K562 (cell line): ENCODE measurements around the gene CARF. TPM values are rescaled to one million over a fixed set of nuclear protein-coding genes. Genes with fewer than 3 reads are reported as not detected.

Experiments used
- ATF1 ChIP-seq, 2 experiments: fragments of 450-650 bp in 1 of 2; IDR thresholded peaks; 2 replicates each; pipeline ENCODE4 v1.6.1; 2016; ENCODE audit warnings: missing compliant biosample characterization in 1 of 2, missing genetic modification characterization in 1 of 2
- NCOA2 ChIP-seq, 2 experiments: fragments of 450-650 bp; IDR thresholded peaks; 2 replicates each; pipeline ENCODE4 v1.6.1; 2018; ENCODE audit warnings: mild to moderate bottlenecking in 2 of 2, moderate library complexity in 1 of 2; ENCODE audit not compliant: partially characterized antibody in 2 of 2
- RAD21 ChIP-seq, 2 experiments: fragments of 250-450 bp in 1 of 2; fragments of 450-650 bp in 1 of 2; sonication (Bioruptor Pico) in 1 of 2; formaldehyde crosslinking in 1 of 2; IDR thresholded peaks in 1 of 2; conservative IDR thresholded peaks in 1 of 2; 2 replicates each; pipeline versions ENCODE4 v1.4.0 to v1.8.0; 2020 to 2022; ENCODE audit warnings: mild to moderate bottlenecking in 2 of 2, moderate library complexity in 1 of 2
- ZNF830 ChIP-seq: fragments of 250-450 bp; sonication (Bioruptor Pico); IDR thresholded peaks from 2 replicates; pipeline ENCODE4 v1.5.0; 2021; ENCODE audit warnings: mild to moderate bottlenecking
- polyA plus RNA-seq, 8 experiments: library from polyadenylated mRNA; depleted of rRNA in 4 of 8; stranded (reverse) in 5 of 8; unstranded in 3 of 8; fragments of >200 nt; fragmentation: Nextera tagmentation in 2 of 8; fragmentation: Illumina TruSeq in 1 of 8; extraction: Ambion mirVana in 2 of 8; extraction: Trizol in 1 of 8; gene quantifications; 2 replicates each; pipeline versions ENCODE4 v1.2.1 to v1.2.3, GENCODE V29; 2011 to 2014; ENCODE audit warnings: inconsistent platforms in 1 of 8, missing spikeins in 1 of 8
- total RNA-seq, 7 experiments: library from RNA; depleted of rRNA in 6 of 7; stranded (reverse); fragments of >200 nt in 6 of 7; fragmentation: Illumina TruSeq in 2 of 7; extraction: Trizol in 2 of 7; gene quantifications; 2 replicates each; pipeline versions ENCODE4 v1.2.1 to v1.2.3, GENCODE V29; 2011 to 2021; ENCODE audit warnings: low replicate concordance in 1 of 7
- TF ChIP-seq, protein P1 (sequence below), 2 experiments: fragments of 450-650 bp; formaldehyde crosslinking in 1 of 2; IDR thresholded peaks; 2 replicates each; pipeline versions ENCODE4 v1.4.0 to v1.6.1; 2014 to 2020; ENCODE audit warnings: mild to moderate bottlenecking in 2 of 2, borderline replicate concordance in 1 of 2, low read depth in 1 of 2
- TF ChIP-seq, protein P2 (sequence below): sonication (generic); formaldehyde crosslinking; IDR thresholded peaks from 2 replicates; pipeline ENCODE4 v1.8.0; 2023; ENCODE audit warnings: missing genetic modification reagents, mild to moderate bottlenecking, borderline replicate concordance
- TF ChIP-seq, protein P3 (sequence below): fragments of 450-650 bp; IDR thresholded peaks from 2 replicates; pipeline ENCODE4 v1.6.1; 2016; ENCODE audit warnings: borderline replicate concordance

Gene CARF
- total and polyA plus RNA-seq, 9 of the 15 experiments (the other 6 are each of a cell fraction or from before 2014, with no cell fraction given): 0.31 to 4.2 (median 1.2) TPM

DNA sequence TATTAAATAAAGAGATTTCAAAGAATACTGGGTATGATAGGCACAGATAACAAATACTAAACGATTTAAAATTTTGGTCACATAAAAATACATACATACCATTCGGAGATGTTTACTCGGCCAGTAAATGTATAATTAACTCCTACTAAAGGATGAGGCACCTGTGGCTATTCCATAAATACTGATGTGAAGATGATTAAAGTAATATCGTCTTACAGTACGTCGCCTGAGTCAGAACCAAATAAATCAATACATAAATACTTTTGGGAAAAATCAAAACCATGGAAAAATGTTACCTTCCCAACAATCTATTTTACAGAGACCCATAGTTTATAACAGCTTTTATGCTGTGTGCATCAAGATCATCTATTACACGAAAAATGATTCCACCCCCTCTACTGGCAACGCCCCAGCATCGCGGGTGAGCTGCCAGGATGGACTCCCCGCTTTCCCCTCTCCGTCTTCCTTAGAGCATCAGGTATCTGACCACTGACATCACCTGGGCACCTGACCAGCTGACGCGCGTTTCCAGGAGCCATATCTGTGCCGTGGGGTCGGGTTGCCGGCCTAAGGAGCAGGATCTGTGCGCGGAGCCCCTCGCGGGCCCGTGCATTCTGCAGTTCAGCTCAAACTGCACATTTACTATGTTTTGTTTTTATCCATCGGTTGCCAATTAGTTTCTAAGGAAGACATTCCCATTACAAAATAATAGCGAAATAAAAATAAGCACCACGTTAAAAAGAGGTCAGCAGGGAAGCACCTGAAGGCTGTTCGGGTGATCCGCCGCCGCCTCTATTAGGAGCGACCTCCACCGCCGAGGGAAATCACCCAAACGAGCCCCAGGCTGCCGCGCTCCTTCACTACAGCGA is 41.4 kb upstream of the CARF start (continued):
- TF ChIP-seq, protein P1, sequence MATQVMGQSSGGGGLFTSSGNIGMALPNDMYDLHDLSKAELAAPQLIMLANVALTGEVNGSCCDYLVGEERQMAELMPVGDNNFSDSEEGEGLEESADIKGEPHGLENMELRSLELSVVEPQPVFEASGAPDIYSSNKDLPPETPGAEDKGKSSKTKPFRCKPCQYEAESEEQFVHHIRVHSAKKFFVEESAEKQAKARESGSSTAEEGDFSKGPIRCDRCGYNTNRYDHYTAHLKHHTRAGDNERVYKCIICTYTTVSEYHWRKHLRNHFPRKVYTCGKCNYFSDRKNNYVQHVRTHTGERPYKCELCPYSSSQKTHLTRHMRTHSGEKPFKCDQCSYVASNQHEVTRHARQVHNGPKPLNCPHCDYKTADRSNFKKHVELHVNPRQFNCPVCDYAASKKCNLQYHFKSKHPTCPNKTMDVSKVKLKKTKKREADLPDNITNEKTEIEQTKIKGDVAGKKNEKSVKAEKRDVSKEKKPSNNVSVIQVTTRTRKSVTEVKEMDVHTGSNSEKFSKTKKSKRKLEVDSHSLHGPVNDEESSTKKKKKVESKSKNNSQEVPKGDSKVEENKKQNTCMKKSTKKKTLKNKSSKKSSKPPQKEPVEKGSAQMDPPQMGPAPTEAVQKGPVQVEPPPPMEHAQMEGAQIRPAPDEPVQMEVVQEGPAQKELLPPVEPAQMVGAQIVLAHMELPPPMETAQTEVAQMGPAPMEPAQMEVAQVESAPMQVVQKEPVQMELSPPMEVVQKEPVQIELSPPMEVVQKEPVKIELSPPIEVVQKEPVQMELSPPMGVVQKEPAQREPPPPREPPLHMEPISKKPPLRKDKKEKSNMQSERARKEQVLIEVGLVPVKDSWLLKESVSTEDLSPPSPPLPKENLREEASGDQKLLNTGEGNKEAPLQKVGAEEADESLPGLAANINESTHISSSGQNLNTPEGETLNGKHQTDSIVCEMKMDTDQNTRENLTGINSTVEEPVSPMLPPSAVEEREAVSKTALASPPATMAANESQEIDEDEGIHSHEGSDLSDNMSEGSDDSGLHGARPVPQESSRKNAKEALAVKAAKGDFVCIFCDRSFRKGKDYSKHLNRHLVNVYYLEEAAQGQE (IDR thresholded peaks at IDR 0.05; ENCODE audit: borderline replicate concordance): peak; percentile 21; the same call in 1 of the 2 replicates
- TF ChIP-seq, protein P1 (CRISPR knock-in tag; IDR thresholded peaks at IDR 0.05; ENCODE audit: low read depth): no peak
- TF ChIP-seq NCOA2 (IDR thresholded peaks at IDR 0.05; ENCODE audit: partially characterized antibody in 2 of 2) (no peak), ZNF830 (no peak), RAD21 (CRISPR knock-in tag; conservative IDR thresholded peaks at IDR 0.05 in 1 of 2, IDR thresholded peaks at IDR 0.05 in 1 of 2) (peak; percentile 34 to 40; a peak in 2 of 4 replicates), ATF1 (CRISPR knock-in tag; IDR thresholded peaks at IDR 0.05) (no peak), ATF1 (tag; IDR thresholded peaks at IDR 0.05) (0 out of 2 replicates have a peak, but pooled peaks have one; percentile 4)
- TF ChIP-seq, protein P2, sequence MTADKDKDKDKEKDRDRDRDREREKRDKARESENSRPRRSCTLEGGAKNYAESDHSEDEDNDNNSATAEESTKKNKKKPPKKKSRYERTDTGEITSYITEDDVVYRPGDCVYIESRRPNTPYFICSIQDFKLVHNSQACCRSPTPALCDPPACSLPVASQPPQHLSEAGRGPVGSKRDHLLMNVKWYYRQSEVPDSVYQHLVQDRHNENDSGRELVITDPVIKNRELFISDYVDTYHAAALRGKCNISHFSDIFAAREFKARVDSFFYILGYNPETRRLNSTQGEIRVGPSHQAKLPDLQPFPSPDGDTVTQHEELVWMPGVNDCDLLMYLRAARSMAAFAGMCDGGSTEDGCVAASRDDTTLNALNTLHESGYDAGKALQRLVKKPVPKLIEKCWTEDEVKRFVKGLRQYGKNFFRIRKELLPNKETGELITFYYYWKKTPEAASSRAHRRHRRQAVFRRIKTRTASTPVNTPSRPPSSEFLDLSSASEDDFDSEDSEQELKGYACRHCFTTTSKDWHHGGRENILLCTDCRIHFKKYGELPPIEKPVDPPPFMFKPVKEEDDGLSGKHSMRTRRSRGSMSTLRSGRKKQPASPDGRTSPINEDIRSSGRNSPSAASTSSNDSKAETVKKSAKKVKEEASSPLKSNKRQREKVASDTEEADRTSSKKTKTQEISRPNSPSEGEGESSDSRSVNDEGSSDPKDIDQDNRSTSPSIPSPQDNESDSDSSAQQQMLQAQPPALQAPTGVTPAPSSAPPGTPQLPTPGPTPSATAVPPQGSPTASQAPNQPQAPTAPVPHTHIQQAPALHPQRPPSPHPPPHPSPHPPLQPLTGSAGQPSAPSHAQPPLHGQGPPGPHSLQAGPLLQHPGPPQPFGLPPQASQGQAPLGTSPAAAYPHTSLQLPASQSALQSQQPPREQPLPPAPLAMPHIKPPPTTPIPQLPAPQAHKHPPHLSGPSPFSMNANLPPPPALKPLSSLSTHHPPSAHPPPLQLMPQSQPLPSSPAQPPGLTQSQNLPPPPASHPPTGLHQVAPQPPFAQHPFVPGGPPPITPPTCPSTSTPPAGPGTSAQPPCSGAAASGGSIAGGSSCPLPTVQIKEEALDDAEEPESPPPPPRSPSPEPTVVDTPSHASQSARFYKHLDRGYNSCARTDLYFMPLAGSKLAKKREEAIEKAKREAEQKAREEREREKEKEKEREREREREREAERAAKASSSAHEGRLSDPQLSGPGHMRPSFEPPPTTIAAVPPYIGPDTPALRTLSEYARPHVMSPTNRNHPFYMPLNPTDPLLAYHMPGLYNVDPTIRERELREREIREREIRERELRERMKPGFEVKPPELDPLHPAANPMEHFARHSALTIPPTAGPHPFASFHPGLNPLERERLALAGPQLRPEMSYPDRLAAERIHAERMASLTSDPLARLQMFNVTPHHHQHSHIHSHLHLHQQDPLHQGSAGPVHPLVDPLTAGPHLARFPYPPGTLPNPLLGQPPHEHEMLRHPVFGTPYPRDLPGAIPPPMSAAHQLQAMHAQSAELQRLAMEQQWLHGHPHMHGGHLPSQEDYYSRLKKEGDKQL (CRISPR knock-in tag): no peak
- TF ChIP-seq, protein P3, sequence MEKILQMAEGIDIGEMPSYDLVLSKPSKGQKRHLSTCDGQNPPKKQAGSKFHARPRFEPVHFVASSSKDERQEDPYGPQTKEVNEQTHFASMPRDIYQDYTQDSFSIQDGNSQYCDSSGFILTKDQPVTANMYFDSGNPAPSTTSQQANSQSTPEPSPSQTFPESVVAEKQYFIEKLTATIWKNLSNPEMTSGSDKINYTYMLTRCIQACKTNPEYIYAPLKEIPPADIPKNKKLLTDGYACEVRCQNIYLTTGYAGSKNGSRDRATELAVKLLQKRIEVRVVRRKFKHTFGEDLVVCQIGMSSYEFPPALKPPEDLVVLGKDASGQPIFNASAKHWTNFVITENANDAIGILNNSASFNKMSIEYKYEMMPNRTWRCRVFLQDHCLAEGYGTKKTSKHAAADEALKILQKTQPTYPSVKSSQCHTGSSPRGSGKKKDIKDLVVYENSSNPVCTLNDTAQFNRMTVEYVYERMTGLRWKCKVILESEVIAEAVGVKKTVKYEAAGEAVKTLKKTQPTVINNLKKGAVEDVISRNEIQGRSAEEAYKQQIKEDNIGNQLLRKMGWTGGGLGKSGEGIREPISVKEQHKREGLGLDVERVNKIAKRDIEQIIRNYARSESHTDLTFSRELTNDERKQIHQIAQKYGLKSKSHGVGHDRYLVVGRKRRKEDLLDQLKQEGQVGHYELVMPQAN: no peak
